HEK293 (cell line): ENCODE results near the gene ADAMTS19.

Experiments
- CTCF ChIA-PET: fragments of 350-600 bp; formaldehyde crosslinking; extraction: SDS; loops from one replicate; lab custom pipeline; 2021; ENCODE audit warnings: antibody characterized with exemption; lab: Yijun Ruan, JAX
- POLR2A ChIA-PET: fragments of 300-600 bp; formaldehyde crosslinking; extraction: SDS; loops from one replicate; lab custom pipeline; 2020; ENCODE audit warnings: antibody characterized with exemption, inconsistent platforms; lab: Yijun Ruan, JAX
- H3K27ac ChIP-seq: fragments of 200-500 bp; sonication (Bioruptor generic); 2 replicates; pipeline ENCODE4 v1.5.1; 2014; ENCODE audit warnings: low read depth, low read length, control low read depth, inconsistent platforms; ENCODE audit errors: extremely low read depth
- H3K36me3 ChIP-seq, 2 experiments: fragments of 200-500 bp in 1 of 2; sonication (Bioruptor generic) in 1 of 2; 1 replicate in 1 of 2; 2 replicates in 1 of 2; pipeline ENCODE4 v1.5.1; 2014 to 2017; ENCODE audit warnings: inconsistent platforms in 2 of 2, low read length in 2 of 2; ENCODE audit not compliant: control insufficient read depth in 2 of 2, insufficient read depth in 1 of 2
- H3K4me1 ChIP-seq: fragments of 200-500 bp; sonication (Bioruptor generic); 2 replicates; pipeline ENCODE4 v1.5.1; 2014; ENCODE audit warnings: mild to moderate bottlenecking, low read length, inconsistent platforms; ENCODE audit not compliant: control insufficient read depth, insufficient read depth
- H3K4me3 ChIP-seq: 2 replicates; pipeline ENCODE4 v1.5.1; 2011; ENCODE audit warnings: low read depth, mild to moderate bottlenecking, control low read depth, low read length, moderate library complexity
- H3K9me3 ChIP-seq: fragments of 200-500 bp; sonication (Bioruptor generic); 2 replicates; pipeline ENCODE4 v1.5.1; 2014; ENCODE audit warnings: low read depth, low read length, inconsistent platforms; ENCODE audit not compliant: control insufficient read depth, insufficient read depth
- CTCF ChIP-seq: fragments of 450-650 bp; formaldehyde crosslinking; IDR thresholded peaks from 2 replicates; pipeline ENCODE4 v1.5.1; 2016; ENCODE audit warnings: missing biosample characterization, missing genetic modification characterization
- SP2 ChIP-seq: fragments of 450-650 bp; formaldehyde crosslinking; IDR thresholded peaks from 2 replicates; pipeline ENCODE4 v1.5.1; 2016; ENCODE audit warnings: missing biosample characterization, missing genetic modification characterization
- ZNF121 ChIP-seq: fragments of 450-650 bp; formaldehyde crosslinking; IDR thresholded peaks from 2 replicates; pipeline ENCODE4 v1.5.1; 2016; ENCODE audit warnings: missing biosample characterization, missing genetic modification characterization
- ZNF155 ChIP-seq: fragments of 450-650 bp; formaldehyde crosslinking; IDR thresholded peaks from 2 replicates; pipeline ENCODE4 v1.5.1; 2016; ENCODE audit warnings: missing biosample characterization, missing genetic modification characterization
- ZNF174 ChIP-seq: fragments of 450-650 bp; formaldehyde crosslinking; IDR thresholded peaks from 2 replicates; pipeline ENCODE4 v1.5.0; 2017; ENCODE audit warnings: missing biosample characterization, mild to moderate bottlenecking, missing genetic modification characterization
- ZNF18 ChIP-seq: fragments of 450-650 bp; formaldehyde crosslinking; IDR thresholded peaks from 2 replicates; pipeline ENCODE4 v1.5.1; 2016; ENCODE audit warnings: missing biosample characterization, missing genetic modification characterization
- ZNF416 ChIP-seq: fragments of 450-650 bp; formaldehyde crosslinking; IDR thresholded peaks from 2 replicates; pipeline ENCODE4 v1.5.1; 2016; ENCODE audit warnings: missing biosample characterization, missing genetic modification characterization
- ZNF473 ChIP-seq: fragments of 450-650 bp; formaldehyde crosslinking; IDR thresholded peaks from 2 replicates; pipeline ENCODE4 v1.5.1; 2017; ENCODE audit warnings: missing biosample characterization, missing genetic modification characterization
- ZNF510 ChIP-seq: fragments of 450-650 bp; formaldehyde crosslinking; IDR thresholded peaks from 2 replicates; pipeline ENCODE4 v1.5.1; 2018; ENCODE audit warnings: mild to moderate bottlenecking, missing genetic modification characterization, missing biosample characterization; ENCODE audit not compliant: insufficient replicate concordance
- ZNF513 ChIP-seq: fragments of 450-650 bp; IDR thresholded peaks from 2 replicates; pipeline ENCODE4 v1.5.1; 2018; ENCODE audit warnings: missing biosample characterization, missing genetic modification characterization
- ZNF518A ChIP-seq: fragments of 450-650 bp; formaldehyde crosslinking; conservative IDR thresholded peaks from 2 replicates; pipeline ENCODE4 v1.5.1; 2016; ENCODE audit warnings: low read depth, missing biosample characterization, missing genetic modification characterization
- ZNF549 ChIP-seq: fragments of 450-650 bp; IDR thresholded peaks from 2 replicates; pipeline ENCODE4 v1.5.1; 2018; ENCODE audit warnings: missing biosample characterization, missing genetic modification characterization, mild to moderate bottlenecking, inconsistent platforms, moderate library complexity
- ZNF580 ChIP-seq: fragments of 450-650 bp; formaldehyde crosslinking; IDR thresholded peaks from 2 replicates; pipeline ENCODE4 v1.5.1; 2016; ENCODE audit warnings: missing biosample characterization, missing genetic modification characterization
- ZNF623 ChIP-seq: fragments of 450-650 bp; formaldehyde crosslinking; IDR thresholded peaks from 2 replicates; pipeline ENCODE4 v1.5.1; 2016; ENCODE audit warnings: missing biosample characterization, missing genetic modification characterization
- ZNF670 ChIP-seq: fragments of 450-650 bp; formaldehyde crosslinking; IDR thresholded peaks from 2 replicates; pipeline ENCODE4 v1.5.1; 2016; ENCODE audit warnings: missing biosample characterization, missing genetic modification characterization, low read depth
- ZNF830 ChIP-seq: fragments of 450-650 bp; IDR thresholded peaks from 2 replicates; pipeline ENCODE4 v1.5.0; 2018; ENCODE audit warnings: missing biosample characterization, missing genetic modification characterization, low read depth, mild to moderate bottlenecking, moderate library complexity
- ZXDB ChIP-seq: fragments of 450-650 bp; formaldehyde crosslinking; IDR thresholded peaks from 2 replicates; pipeline ENCODE4 v1.5.1; 2016; ENCODE audit warnings: missing biosample characterization, missing genetic modification characterization
- TF ChIP-seq, protein P1 (sequence below): fragments of 450-650 bp; formaldehyde crosslinking; optimal IDR thresholded peaks from 2 replicates; pipeline ENCODE3; 2016; ENCODE audit warnings: missing biosample characterization, mild to moderate bottlenecking, missing genetic modification characterization
- TF ChIP-seq, protein P2 (sequence below): fragments of 450-650 bp; formaldehyde crosslinking; IDR thresholded peaks from 2 replicates; pipeline ENCODE4 v1.5.1; 2017; ENCODE audit warnings: missing biosample characterization, mild to moderate bottlenecking, missing genetic modification characterization, moderate library complexity
- TF ChIP-seq, protein P3 (sequence below): fragments of 450-650 bp; formaldehyde crosslinking; IDR thresholded peaks from 2 replicates; pipeline ENCODE4 v1.5.1; 2016; ENCODE audit warnings: missing biosample characterization, missing genetic modification characterization

The ADAMTS19 gene

GRCh38 chr5:129696636-129697035 lies 236.5 kb downstream of the ADAMTS19 start (continued):
- TF ChIP-seq, protein P1, sequence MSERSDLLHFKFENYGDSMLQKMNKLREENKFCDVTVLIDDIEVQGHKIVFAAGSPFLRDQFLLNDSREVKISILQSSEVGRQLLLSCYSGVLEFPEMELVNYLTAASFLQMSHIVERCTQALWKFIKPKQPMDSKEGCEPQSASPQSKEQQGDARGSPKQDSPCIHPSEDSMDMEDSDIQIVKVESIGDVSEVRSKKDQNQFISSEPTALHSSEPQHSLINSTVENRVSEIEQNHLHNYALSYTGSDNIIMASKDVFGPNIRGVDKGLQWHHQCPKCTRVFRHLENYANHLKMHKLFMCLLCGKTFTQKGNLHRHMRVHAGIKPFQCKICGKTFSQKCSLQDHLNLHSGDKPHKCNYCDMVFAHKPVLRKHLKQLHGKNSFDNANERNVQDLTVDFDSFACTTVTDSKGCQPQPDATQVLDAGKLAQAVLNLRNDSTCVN (tag by site-specific recombination): no peak
- TF ChIP-seq ZNF473 (tag by site-specific recombination) (no peak), ZNF416 (tag by site-specific recombination) (no peak), ZNF580 (tag by site-specific recombination) (no peak), ZNF670 (no peak), ZNF623 (no peak), ZNF513 (tag by site-specific recombination) (no peak), ZNF549 (tag by site-specific recombination) (no peak), ZNF18 (tag by site-specific recombination) (no peak)

DNA sequence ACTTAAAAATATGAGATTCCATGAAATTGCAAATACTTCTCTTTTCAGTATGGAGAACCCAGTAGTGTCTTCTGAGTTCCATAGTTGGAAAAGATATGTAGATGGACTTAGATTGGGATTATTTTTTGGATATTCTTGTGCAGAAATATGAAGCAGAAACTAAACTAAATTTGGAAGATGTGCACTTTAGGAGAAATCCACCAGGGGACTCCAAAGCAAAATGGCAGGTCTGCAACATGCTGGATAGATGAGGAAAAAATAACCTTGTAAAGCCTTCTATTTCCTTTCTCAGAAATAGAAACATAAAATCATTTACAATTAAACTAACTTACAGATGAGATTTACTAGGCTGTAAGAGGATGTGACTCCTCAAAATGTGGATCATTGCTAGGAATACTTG lies 238.6 kb downstream of the ADAMTS19 start:
- POLR2A ChIA-PET: no interaction called here
- no peak overlapping the region for H3K4me3 ChIP-seq
- H3K4me1 ChIP-seq: no peaks in the 10 kb centered on the region
- H3K36me3 ChIP-seq: no peaks in the 10 kb centered on the region
- H3K27ac ChIP-seq: no peak overlapping the region
- CTCF ChIA-PET: interaction anchor here (1.5 kb wide), 1 partner anchor 154 kb away, joined by 4 read pairs; no protein-coding TSS in a partner anchor
- H3K9me3 ChIP-seq: no peaks in the 10 kb centered on the region
- TF ChIP-seq ZNF518A (tag by site-specific recombination) (no peak), CTCF (tag by site-specific recombination) (no peak), ZNF830 (tag by site-specific recombination) (no peak), ZNF155 (tag by site-specific recombination) (no peak), ZNF121 (tag by site-specific recombination) (no peak), ZNF510 (tag by site-specific recombination) (no peak), ZXDB (tag by site-specific recombination) (no peak), SP2 (no peak), ZNF174 (tag by site-specific recombination) (no peak)
- TF ChIP-seq, protein P2, sequence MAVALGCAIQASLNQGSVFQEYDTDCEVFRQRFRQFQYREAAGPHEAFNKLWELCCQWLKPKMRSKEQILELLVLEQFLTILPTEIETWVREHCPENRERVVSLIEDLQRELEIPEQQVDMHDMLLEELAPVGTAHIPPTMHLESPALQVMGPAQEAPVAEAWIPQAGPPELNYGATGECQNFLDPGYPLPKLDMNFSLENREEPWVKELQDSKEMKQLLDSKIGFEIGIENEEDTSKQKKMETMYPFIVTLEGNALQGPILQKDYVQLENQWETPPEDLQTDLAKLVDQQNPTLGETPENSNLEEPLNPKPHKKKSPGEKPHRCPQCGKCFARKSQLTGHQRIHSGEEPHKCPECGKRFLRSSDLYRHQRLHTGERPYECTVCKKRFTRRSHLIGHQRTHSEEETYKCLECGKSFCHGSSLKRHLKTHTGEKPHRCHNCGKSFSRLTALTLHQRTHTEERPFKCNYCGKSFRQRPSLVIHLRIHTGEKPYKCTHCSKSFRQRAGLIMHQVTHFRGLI (tag by site-specific recombination): no peak
- TF ChIP-seq, protein P3, sequence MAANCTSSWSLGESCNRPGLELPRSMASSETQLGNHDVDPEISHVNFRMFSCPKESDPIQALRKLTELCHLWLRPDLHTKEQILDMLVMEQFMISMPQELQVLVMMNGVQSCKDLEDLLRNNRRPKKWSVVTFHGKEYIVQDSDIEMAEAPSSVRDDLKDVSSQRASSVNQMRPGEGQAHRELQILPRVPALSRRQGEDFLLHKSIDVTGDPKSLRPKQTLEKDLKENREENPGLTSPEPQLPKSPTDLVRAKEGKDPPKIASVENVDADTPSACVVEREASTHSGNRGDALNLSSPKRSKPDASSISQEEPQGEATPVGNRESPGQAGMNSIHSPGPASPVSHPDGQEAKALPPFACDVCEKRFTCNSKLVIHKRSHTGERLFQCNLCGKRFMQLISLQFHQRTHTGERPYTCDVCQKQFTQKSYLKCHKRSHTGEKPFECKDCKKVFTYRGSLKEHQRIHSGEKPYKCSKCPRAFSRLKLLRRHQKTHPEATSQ (tag by site-specific recombination): no peak
